SU-DHL-6 (cell line): ENCODE measurements around the gene OSBPL6.

ENCODE experiments used
- EZH2phosphoT487 ChIP-seq: fragments of 200-600 bp; sonication (generic), shearing (Covaris generic); conservative IDR thresholded peaks from 2 replicates; pipeline ENCODE4 v1.6.1; 2018; ENCODE audit warnings: mild to moderate bottlenecking, antibody characterized with exemption, low read length, moderate library complexity, mixed read lengths
- TF ChIP-seq, protein P1 (sequence below): fragments of 200-600 bp; sonication (generic); IDR thresholded peaks from one replicate; pipeline ENCODE4 v1.5.1; 2017; ENCODE audit warnings: antibody characterized with exemption, mild to moderate bottlenecking, low read length, moderate library complexity; ENCODE audit not compliant: insufficient read depth, poor library complexity, severe bottlenecking

DNA sequence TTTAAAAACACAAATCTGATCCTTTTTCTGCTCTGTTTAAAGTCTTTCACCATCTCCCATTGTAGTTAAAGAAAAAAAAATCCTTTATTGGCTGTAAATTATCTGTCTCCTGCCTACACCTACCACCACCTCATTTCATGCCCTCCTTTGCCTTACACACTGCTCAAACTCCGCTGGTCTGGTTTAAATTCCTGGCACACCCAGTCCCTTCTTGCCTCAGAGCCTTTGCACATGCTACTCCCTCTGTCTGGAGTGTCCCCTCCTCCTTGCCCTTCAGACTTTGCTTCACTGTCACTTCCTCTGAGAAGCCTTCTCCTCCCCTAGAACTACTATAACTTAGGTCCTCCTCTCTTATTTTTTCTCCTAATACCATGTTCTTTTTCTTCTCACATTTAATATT lies 49.6 kb downstream of the OSBPL6 start:
- TF ChIP-seq, protein P1, sequence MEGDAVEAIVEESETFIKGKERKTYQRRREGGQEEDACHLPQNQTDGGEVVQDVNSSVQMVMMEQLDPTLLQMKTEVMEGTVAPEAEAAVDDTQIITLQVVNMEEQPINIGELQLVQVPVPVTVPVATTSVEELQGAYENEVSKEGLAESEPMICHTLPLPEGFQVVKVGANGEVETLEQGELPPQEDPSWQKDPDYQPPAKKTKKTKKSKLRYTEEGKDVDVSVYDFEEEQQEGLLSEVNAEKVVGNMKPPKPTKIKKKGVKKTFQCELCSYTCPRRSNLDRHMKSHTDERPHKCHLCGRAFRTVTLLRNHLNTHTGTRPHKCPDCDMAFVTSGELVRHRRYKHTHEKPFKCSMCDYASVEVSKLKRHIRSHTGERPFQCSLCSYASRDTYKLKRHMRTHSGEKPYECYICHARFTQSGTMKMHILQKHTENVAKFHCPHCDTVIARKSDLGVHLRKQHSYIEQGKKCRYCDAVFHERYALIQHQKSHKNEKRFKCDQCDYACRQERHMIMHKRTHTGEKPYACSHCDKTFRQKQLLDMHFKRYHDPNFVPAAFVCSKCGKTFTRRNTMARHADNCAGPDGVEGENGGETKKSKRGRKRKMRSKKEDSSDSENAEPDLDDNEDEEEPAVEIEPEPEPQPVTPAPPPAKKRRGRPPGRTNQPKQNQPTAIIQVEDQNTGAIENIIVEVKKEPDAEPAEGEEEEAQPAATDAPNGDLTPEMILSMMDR: no peak
- no peak for TF ChIP-seq EZH2phosphoT487
